Measurements from ENCODE around the gene SHISA6.

Gene SHISA6

DNA sequence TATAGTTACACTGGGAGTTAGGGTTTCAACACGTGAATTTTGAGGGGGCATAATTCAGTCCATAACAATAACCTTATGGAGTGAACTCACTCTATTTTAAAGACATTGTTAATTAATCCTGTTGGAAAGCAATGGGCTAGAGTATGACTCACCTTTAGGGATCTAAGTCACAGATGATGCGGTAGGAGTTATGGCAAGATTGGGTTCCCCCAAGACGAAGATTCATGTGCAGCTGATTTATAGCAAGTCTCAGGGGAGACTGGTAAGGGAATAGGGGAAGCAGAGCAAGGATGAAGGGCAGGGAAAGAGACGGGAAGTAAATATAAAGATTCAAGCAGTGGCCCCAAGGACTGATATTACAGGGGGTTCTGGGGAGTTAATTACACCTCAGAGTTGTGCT, 197.7 kb downstream of the SHISA6 start:
- DNase-seq (ENCODE audit: low read depth in 2 of 2, low spot score in 1 of 2), result no peak

GRCh38 chr17:11441004-11441403, 200.0 kb downstream of the SHISA6 start:
- no peak for DNase-seq (ENCODE audit: low read depth in 2 of 2, low spot score in 1 of 2)

DNA sequence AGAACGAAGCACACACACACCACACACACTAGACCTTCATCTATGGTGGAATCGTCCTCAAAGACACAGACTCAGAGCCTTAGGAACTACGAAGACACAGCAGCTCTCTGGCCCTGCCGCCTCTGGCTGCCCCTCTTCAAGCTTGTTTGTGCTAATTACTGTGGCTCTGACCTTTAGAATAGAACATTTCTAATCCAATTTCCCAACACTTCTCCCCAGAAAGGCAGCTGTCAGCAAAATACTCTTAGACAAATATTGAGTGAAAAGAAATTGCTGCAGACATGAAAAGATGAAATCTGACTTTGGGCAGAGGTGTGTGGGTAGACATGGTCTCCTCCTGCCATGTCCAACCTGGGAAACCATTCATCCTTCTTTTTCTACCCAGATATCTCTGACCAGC, 205.3 kb downstream of the SHISA6 start:
- no peak for DNase-seq (ENCODE audit: low read depth in 2 of 2, low spot score in 1 of 2)

DNA sequence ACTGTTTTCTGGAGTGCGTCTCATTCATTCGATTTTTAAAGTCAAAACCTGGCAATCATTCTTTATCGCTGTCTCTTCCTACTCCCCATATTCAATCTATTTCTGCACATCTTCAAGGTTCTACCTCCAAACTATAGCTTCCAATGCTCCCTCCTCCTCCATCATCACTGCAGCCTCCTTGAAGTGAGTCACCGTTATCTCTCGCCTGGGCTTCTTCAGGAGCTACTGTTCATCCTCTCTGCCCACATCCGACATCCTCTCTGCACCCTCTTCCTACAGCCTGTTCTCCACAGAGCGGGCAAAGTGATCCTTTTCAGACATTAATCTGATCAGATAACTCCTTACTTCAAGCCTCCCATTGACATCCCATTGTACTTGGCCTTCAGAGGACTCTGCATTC, 213.1 kb downstream of the SHISA6 start:
- DNase-seq (ENCODE audit: low read depth in 2 of 2, low spot score in 1 of 2), result no peak

DNA sequence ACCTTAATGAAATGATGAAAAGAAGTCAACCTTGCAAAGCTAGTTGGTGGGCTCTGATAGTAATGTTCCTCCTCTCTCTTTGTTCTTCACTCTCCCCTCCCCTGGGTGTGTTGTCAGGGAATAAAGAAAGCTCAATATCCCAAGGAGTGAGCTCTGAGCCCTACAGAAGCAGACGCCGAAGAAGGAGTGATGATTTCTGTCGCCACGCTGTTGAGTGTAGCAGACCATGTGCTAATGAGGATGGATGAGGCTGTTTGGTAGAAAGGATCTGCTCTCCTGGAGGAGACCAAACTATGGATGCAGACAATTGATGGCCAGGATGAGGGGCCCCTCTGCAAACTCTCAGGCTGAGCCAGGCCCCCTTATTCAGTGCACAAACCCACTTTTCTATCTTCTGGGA, 217.3 kb downstream of the SHISA6 start:
- no peak for DNase-seq (ENCODE audit: low read depth in 2 of 2, low spot score in 1 of 2)

DNA sequence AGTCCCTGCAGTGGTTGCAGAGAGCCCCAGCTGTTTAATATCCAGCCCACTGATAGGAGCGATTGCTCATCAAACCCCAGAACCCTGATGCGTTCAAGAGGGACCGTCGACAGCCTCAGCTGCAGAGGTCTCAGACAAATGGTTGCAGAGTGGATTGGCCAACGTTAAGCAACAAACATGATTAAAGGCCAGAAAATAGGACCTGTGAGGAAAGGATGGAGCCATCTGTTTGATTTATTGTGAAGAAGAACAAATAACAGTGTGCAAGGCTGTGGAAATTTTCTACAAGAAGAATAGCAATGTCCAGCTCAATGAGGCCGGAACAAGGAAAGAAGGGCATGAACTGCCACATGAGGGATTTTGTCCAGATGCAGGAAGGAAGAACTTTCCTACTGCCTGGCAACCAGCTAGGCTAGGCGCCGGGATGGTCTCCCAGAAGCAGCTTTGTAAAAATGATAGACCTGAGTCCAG, 218.9 kb downstream of the SHISA6 start:
- DNase-seq (ENCODE audit: low read depth in 2 of 2, low spot score in 1 of 2), result no peak

GRCh38 chr17:11461993-11462548, 221.1 kb downstream of the SHISA6 start:
- no peak for DNase-seq (ENCODE audit: low read depth in 2 of 2, low spot score in 1 of 2)

DNA sequence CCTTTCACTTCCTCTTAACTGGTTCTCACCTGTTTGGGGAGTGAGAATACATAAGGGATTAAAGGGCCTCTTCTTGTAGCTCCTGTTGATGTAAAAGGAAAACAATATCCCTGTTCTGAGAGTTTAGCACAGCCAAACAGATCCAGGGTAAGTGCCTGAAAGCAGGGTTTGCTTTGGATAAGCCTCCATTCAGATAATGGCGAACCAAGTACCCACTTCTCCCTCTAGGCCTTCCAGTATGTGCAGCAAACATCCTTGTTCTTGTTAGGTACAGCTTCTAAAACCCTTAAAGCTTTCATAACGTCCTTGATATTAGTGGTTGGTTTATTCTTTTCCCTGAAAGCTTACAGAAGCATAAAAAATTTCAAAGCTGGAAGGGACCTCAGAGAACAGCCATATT, 226.6 kb downstream of the SHISA6 start:
- DNase-seq (ENCODE audit: low read depth in 2 of 2, low spot score in 1 of 2), result no peak

DNA sequence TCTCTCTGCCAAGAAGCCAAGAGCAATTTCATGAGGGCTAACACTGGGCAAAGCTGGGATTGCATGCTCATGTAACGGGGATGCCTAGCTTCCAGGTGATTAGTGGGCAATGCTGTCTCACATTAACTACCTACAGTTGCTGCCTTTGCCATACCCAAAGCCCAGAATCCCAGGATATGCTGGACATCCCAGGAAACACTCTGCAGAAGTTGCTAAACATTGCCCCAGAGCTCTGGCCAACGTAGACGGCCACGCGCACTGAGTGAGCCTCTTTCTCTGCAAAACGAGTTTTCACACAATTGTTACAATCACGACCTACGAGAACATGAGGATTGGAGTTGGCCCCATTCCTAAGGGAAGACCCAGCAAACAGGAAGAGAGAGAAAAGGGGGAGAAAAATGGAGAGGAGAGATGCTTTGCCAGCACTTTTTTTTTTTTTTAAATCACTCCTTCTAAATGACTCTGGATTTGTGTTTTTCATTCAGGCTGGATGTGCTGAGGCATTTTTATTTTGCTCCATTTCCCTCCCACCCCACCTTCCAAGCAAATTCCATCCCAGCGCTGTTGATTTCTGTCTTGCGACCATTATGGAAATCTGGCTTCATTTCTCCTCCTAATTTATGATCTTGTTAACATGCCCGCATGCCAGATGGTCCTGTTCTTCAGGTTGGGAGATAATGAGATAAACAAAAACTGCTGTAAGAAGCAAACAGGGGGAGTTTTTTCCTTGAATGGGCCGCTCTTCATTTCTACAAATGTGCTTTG, 244.5 kb downstream of the SHISA6 start:
- no peak for DNase-seq (ENCODE audit: low read depth in 2 of 2, low spot score in 1 of 2)

GRCh38 chr17:11486101-11486867, 245.3 kb downstream of the SHISA6 start:
- no peak for DNase-seq (ENCODE audit: low read depth in 2 of 2, low spot score in 1 of 2)

GRCh38 chr17:11486868-11487310, 245.9 kb downstream of the SHISA6 start:
- DNase-seq (ENCODE audit: low read depth in 2 of 2, low spot score in 1 of 2), result no peak

- DNase-seq (ENCODE audit: low read depth in 2 of 2, low spot score in 1 of 2), result no peak
Measured at GRCh38 chr17:11487469-11487868, 246.5 kb downstream of the SHISA6 start.

DNA sequence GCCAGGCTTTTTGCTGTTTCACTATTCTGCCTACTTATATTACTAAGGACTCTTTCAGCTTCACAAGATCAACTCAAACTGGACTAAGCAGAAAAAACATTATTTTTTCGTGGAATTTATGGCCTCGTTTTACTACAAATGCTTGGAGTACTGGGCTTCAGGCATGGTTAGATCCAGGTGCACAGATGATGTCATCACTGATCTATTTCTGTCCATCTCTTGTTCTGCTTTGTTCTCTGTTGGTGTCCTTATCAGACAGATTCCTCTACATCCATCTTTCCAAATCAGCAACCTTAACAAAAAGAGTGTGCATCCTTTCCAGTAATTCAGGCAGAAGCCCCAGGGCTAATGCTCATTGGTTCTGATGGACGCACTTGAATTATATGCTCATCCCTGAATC, 247.4 kb downstream of the SHISA6 start:
- DNase-seq (ENCODE audit: low read depth in 2 of 2, low spot score in 1 of 2), result no peak

DNA sequence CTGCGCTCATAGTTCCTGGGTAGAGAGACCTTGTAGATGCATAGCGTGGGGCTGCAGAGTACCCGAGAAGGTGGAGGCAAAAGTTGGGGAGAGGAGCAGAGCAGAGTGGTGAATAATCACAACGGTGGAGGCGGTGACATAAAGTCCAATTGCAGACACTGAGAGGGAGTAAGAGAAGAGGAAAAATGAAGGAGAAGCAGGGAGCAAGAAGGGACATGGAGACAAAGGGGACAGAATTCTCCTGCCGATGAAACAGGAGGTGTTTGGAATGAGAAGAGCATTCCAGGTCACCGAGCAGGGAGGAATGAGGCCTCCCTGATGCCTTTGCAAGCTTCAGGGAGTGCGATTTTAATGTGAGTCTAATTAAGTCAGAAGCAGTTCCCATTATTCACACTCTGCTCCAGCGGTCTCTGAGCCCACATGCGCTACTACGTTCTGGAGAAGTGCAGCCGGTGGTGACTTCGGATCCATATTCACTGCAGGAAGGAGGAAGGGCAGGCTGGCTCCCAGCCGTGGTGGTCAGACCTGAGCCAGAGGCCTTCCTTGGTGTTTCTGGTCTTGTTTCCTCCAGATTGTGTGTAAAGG, 249.2 kb downstream of the SHISA6 start:
- no peak for DNase-seq (ENCODE audit: low read depth in 2 of 2, low spot score in 1 of 2)

- DNase-seq (ENCODE audit: low read depth in 2 of 2, low spot score in 1 of 2), result no peak
Measured at GRCh38 chr17:11492511-11492910, 251.5 kb downstream of the SHISA6 start.

DNA sequence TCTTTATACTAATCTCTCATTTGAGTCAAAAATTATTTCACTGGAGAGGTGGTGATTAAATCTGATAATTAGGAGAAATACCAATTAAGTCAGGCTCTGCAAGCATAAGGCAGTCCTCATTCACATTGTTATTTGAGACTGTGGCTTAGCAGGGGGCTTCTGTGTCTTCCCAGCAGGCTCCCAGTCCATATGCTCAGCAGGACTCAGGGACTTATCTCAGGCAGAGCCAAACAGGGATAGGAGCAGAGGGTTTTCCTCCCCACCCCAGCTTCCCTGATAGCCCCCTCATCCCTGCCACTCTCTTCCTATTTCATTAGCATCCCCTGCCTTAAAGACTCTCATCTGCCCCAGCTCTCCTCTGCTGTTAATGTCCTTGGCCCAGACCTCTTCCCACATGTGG, 252.9 kb downstream of the SHISA6 start:
- DNase-seq (ENCODE audit: low read depth in 2 of 2, low spot score in 1 of 2), result no peak

DNA sequence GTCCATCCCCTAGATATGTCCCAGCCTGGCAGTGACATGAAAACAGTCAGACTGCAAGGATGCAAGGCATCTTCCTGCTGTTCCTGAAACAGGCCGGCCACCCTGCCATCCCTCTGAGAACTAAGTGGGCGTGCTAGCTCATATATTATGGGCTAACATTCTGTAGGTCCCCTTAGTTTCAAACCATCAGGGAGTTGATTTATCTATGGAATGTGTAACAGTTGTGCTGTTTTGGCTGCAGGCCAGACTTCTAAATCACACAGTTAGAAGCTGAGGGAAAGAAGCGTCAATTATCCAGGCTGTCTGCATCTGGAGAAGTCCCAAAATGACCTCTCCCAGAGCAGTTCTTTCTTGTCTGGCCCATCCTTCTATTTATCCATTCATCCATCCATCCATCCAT, 254.6 kb downstream of the SHISA6 start:
- no peak for DNase-seq (ENCODE audit: low read depth in 2 of 2, low spot score in 1 of 2)

- no peak for DNase-seq (ENCODE audit: low read depth in 2 of 2, low spot score in 1 of 2)
Measured at GRCh38 chr17:11499881-11500280, 258.9 kb downstream of the SHISA6 start.

DNA sequence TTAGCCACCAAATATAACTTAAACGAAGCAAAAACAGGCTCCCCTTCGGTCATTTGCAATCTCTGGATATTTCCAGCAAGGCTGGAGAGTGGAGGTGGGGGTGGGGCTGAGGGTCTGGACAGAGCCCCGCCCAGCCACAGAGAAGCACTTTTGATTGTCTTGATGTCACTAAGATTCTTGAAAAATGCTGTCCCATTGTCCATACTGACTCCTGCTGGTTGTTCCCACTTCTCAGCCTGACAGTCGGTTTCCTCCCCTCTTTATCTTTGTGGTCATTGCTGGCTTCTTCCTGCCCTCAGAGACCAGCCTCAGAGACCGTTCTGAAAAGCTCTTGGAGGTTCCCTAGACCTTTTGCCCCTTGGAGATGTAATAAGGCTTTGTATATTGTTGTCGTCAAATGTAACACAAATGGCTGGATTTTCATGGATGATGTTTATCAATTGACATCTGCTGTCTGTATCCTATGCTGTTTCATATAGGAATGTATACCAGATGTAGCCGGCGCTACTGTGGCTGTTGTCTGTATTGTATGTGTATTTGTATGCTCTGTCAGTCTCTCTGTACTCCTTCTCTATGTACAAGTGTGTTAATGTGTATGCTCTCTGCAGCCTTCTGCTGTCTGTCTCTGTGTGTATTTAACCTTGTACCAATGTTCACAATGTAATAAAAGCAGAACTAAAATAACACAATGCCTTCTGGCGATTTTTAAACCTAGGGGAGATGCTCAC, 262.5 kb downstream of the SHISA6 start:
- DNase-seq (ENCODE audit: low read depth in 2 of 2, low spot score in 1 of 2), result no peak

DNA sequence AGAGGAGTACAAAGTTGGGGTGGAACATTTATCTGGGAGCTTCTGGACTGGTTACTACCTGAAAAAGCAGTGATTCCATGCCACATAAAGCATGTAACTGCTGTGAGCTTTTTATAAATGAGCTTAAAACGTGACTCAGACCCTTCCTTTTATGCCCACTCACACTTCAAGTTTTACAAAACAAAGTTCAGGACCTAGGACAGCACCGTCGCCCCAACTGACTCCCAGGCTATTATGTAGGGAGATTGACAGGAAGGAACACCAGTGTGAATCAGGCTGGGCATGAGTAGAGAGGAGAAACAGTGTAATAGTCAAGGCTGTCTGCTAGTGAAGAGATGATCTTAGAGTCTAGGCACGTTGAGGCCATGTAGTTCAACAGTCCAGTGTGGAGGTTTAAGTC, 265.6 kb downstream of the SHISA6 start:
- no peak for DNase-seq (ENCODE audit: low read depth in 2 of 2, low spot score in 1 of 2)

DNA sequence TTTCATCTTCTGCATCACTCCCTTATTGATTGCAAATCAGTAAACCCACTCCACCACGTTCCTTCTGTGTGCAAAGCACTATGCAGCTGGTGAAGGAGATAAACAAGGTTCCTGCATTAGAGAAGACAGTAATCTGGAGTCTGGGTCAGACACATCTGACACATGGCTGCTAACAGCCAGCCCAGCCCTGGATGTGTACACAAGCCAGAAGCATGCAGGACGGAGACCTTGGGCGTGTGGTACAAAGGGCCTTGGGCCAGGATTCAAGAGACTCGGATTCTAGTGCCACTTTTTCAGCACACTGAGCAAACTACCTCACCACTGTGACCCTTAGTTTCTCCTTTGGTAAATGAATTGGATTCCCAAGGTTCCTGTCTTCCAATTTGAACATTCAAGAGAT, 270.7 kb downstream of the SHISA6 start:
- no peak for DNase-seq (ENCODE audit: low read depth in 2 of 2, low spot score in 1 of 2)
